ENCODE results near the gene KRTAP5-3. TPM values are rescaled to one million over a fixed set of nuclear protein-coding genes. Genes with fewer than 3 reads are reported as not detected.

KRTAP5-3 gene
- total RNA-seq, 1 donor from 2014 or later = not detected

- DNase-seq = no peak
Observed at GRCh38 chr11:1642288-1643145, 34.3 kb upstream of the KRTAP5-3 start.

GRCh38 chr11:1641096-1641495 is 32.8 kb upstream of the KRTAP5-3 start:
- no peak for DNase-seq

GRCh38 chr11:1640076-1640946 is 32.0 kb upstream of the KRTAP5-3 start:
- DNase-seq = peak; percentile 47

- no peak for DNase-seq
Observed at GRCh38 chr11:1639666-1640065, 31.4 kb upstream of the KRTAP5-3 start.

GRCh38 chr11:1639102-1639620 is 30.9 kb upstream of the KRTAP5-3 start:
- peak; percentile 85 for DNase-seq

- no peak for DNase-seq
Observed at GRCh38 chr11:1638344-1638743, 30.1 kb upstream of the KRTAP5-3 start.

GRCh38 chr11:1637628-1638027 is 29.4 kb upstream of the KRTAP5-3 start:
- no peak for DNase-seq

GRCh38 chr11:1636291-1636950 is 28.2 kb upstream of the KRTAP5-3 start:
- no peak for DNase-seq

GRCh38 chr11:1633864-1634263 is 25.6 kb upstream of the KRTAP5-3 start:
- DNase-seq = no peak

GRCh38 chr11:1632053-1632714 is 23.9 kb upstream of the KRTAP5-3 start:
- DNase-seq = no peak

GRCh38 chr11:1631066-1631568 is 22.9 kb upstream of the KRTAP5-3 start:
- no peak for DNase-seq

- no peak for DNase-seq
Observed at GRCh38 chr11:1630271-1630670, 22.0 kb upstream of the KRTAP5-3 start.

GRCh38 chr11:1629326-1630185 is 21.3 kb upstream of the KRTAP5-3 start, which contains the start of gene KRTAP5-5:
Gene KRTAP5-5, plus strand, starts transcription at chr11:1629775. Its CDS starts 66 bp downstream, at chr11:1629841.
- DNase-seq = no peak

GRCh38 chr11:1628506-1629325 is 20.5 kb upstream of the KRTAP5-3 start:
- DNase-seq = peak; percentile 67

GRCh38 chr11:1625541-1625940 is 17.3 kb upstream of the KRTAP5-3 start:
- DNase-seq = no peak

GRCh38 chr11:1624621-1625020 is 16.4 kb upstream of the KRTAP5-3 start:
- DNase-seq = no peak

- DNase-seq = no peak
Observed at GRCh38 chr11:1623716-1624115, 15.5 kb upstream of the KRTAP5-3 start.

- no peak for DNase-seq
Observed at GRCh38 chr11:1622086-1622485, 13.8 kb upstream of the KRTAP5-3 start, which contains the start of gene KRTAP5-4. Gene KRTAP5-4, minus strand, starts transcription at chr11:1622138. Its CDS starts 45 bp downstream, at chr11:1622093.

- peak; percentile 24 for DNase-seq
Observed at GRCh38 chr11:1619449-1619848, 11.2 kb upstream of the KRTAP5-3 start.

- no peak for DNase-seq
Observed at GRCh38 chr11:1618231-1618630, 10.0 kb upstream of the KRTAP5-3 start.
